Ovary (tissue), 9 donors: ENCODE measurements around the gene MKRN2. TPM values are rescaled to one million over a fixed set of nuclear protein-coding genes. Genes with fewer than 3 reads are reported as not detected.

Experiments used
- DNase-seq, 5 donors: peaks; one replicate each; pipeline ENCODE4 v3.0.0-alpha.2; 2019 to 2020
- H3K27ac ChIP-seq, 2 donors: fragments of 200-600 bp; one replicate each; pipeline versions ENCODE4 v1.5.1 to v1.8.0; 2019 to 2022
- H3K27me3 ChIP-seq: fragments of 200-600 bp; one replicate; pipeline ENCODE4 v1.8.0; 2022
- H3K36me3 ChIP-seq: fragments of 200-600 bp; sonication (generic); one replicate; pipeline ENCODE4 v1.5.1; 2019
- H3K4me1 ChIP-seq: one replicate; pipeline ENCODE4 v1.8.1; 2013; ENCODE audit warnings: mild to moderate bottlenecking, moderate library complexity; ENCODE audit not compliant: insufficient read depth
- H3K4me3 ChIP-seq: fragments of 200-600 bp; sonication (generic); one replicate; pipeline ENCODE4 v1.5.1; 2017
- H3K9me3 ChIP-seq, 2 donors: fragments of 200-600 bp in 1 of 2; sonication (generic) in 1 of 2; one replicate each; pipeline versions ENCODE4 v1.5.1 to v1.8.1; 2013 to 2019; ENCODE audit warnings: mild to moderate bottlenecking in 1 of 2, moderate library complexity in 1 of 2
- EP300 ChIP-seq: sonication (generic); formaldehyde crosslinking; IDR thresholded peaks from one replicate; pipeline ENCODE4 v1.6.1; 2017; ENCODE audit warnings: antibody characterized with exemption
- POLR2A ChIP-seq: fragments of 450-650 bp; IDR thresholded peaks from one replicate; pipeline ENCODE4 v1.6.1; 2017; ENCODE audit warnings: antibody characterized with exemption, mild to moderate bottlenecking, moderate library complexity
- WGBS, 3 donors: extraction: QIAGEN DNeasy Blood & Tissue Kit in 1 of 3; methylation state at CpG; one replicate each; pipeline versions ENCODE4 v1.1.5 to v1.1.7; 2013 to 2017; 5-methylcytosine and 5-hydroxymethylcytosine counted together
- intact Hi-C, 4 donors: fragments of 100-400 bp; cut with DNase I; formaldehyde crosslinking; loops; one replicate each; pipeline versions ENCODE4 v1.11.0 to v1.15.1; 2022 to 2023
- polyA plus RNA-seq, 2 donors: library from polyadenylated mRNA; stranded (reverse); fragments of 200-250 nt in 1 of 2; fragments of 350-450 nt in 1 of 2; fragmentation: Illumina TruSeq in 1 of 2; extraction: RNeasy Lipid Tissue Mini Kit (QIAGEN cat#74804) in 1 of 2; gene quantifications; one replicate each; pipeline ENCODE4 v1.2.3, GENCODE V29; 2013 to 2014
- total RNA-seq, 7 donors: library from RNA; depleted of rRNA in 2 of 7; stranded (reverse); fragments of >200 nt in 2 of 7; fragmentation: NEBNext Ultra II Directional in 3 of 7; extraction: Animal tissue kit (Norgen Biotek cat#: 25700) in 3 of 7; gene quantifications; one replicate each; pipeline versions ENCODE4 v1.1.0 to v1.2.4, GENCODE V29; 2016 to 2023
- TF ChIP-seq, protein P1 (sequence below), 3 donors: fragments of 450-650 bp in 2 of 3; fragments of 200-600 bp in 1 of 3; IDR thresholded peaks; one replicate each; pipeline versions ENCODE4 v1.5.1 to v1.8.0; 2016 to 2022; ENCODE audit warnings: antibody characterized with exemption in 3 of 3, mild to moderate bottlenecking in 1 of 3
- donor health status: DM: no; HTN: no; CAD: no; lungs with moderate emphysema.
- donor health status: DM: no; HTN: no; CAD: no.
- donor health status: Bipolar disorder and iron deficiency.
- donor health status: DM: yes; HTN: yes; CAD: no.
- donor health status: DM: no; HTN: no; CAD: no.
- donor health status: DM: yes; HTN: yes; CAD: no.

Gene MKRN2
- total and polyA plus RNA-seq, 9 donors = 23.8 to 42.3 (median 28.8) TPM

DNA sequence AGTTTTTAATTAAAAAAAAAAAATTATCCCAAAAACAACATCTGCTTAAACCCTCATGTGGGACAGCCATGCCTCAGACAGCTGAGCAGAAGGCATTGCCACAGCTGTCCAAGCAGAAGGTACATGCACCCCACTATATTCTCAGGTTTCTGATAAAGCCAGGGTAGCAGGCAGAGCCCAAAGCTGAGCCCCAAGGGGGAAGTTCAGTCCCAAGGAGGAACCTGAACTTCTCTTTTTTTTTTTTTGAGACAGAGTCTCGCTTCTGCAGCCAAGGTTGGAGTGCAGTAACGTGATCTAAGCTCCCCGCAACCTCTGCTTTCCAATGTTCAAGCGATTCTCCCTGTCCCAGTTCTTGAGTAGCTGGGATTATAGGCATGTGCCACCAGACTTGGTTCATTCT, 33.2 kb downstream of the MKRN2 start:
- TF ChIP-seq, protein P1, sequence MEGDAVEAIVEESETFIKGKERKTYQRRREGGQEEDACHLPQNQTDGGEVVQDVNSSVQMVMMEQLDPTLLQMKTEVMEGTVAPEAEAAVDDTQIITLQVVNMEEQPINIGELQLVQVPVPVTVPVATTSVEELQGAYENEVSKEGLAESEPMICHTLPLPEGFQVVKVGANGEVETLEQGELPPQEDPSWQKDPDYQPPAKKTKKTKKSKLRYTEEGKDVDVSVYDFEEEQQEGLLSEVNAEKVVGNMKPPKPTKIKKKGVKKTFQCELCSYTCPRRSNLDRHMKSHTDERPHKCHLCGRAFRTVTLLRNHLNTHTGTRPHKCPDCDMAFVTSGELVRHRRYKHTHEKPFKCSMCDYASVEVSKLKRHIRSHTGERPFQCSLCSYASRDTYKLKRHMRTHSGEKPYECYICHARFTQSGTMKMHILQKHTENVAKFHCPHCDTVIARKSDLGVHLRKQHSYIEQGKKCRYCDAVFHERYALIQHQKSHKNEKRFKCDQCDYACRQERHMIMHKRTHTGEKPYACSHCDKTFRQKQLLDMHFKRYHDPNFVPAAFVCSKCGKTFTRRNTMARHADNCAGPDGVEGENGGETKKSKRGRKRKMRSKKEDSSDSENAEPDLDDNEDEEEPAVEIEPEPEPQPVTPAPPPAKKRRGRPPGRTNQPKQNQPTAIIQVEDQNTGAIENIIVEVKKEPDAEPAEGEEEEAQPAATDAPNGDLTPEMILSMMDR (IDR thresholded peaks at IDR 0.05) = no peak
- TF ChIP-seq EP300 (no peak), POLR2A (no peak)
- no peaks in the 10 kb centered on the region for H3K27me3 ChIP-seq
- no peak for DNase-seq
- no peak overlapping the region for H3K27ac ChIP-seq
- H3K4me3 ChIP-seq = no peak overlapping the region
- no peaks in the 10 kb centered on the region for H3K4me1 ChIP-seq
- 91 to 97% (median 97%) methylated on average over 1 to 4 of the region's 4 CpGs for WGBS, 3 donors
- intact Hi-C loops = no loop called here
- no peaks in the 10 kb centered on the region for H3K9me3 ChIP-seq
- H3K36me3 ChIP-seq = no peaks in the 10 kb centered on the region

DNA sequence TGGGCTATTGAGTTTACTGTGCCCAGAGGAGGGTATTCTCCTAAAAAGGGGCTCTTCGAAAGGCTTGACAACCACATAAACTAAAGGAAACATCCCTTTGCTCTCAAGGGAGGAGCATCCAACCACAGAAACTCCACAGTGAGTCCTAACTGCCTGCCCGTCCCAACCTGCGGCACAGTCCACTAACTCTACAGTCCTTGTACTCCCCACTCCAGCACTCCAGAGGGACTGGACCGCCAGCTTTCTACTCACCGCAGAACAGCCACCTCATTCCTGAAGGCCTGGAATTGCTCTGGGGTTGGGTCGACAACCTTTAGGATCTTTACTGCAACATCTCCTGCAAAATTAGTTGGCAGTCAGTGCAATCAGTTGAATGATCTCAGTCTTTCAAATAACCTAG, 34.6 kb downstream of the MKRN2 start:
- peak overlapping the region in 1 of 2 donors; percentile 24 for H3K27ac ChIP-seq
- H3K9me3 ChIP-seq = no peaks in the 10 kb centered on the region
- intact Hi-C loops = no loop called here
- H3K36me3 ChIP-seq = no peaks in the 10 kb centered on the region
- H3K27me3 ChIP-seq = no peaks in the 10 kb centered on the region
- no peak for DNase-seq
- no peak overlapping the region for H3K4me3 ChIP-seq
- no peaks in the 10 kb centered on the region for H3K4me1 ChIP-seq
- no peak for TF ChIP-seq POLR2A
- TF ChIP-seq, protein P1 (IDR thresholded peaks at IDR 0.05) = no peak
- 94 to 97% (median 96%) methylated on average over 6 of the region's 6 CpGs for WGBS, 3 donors

DNA sequence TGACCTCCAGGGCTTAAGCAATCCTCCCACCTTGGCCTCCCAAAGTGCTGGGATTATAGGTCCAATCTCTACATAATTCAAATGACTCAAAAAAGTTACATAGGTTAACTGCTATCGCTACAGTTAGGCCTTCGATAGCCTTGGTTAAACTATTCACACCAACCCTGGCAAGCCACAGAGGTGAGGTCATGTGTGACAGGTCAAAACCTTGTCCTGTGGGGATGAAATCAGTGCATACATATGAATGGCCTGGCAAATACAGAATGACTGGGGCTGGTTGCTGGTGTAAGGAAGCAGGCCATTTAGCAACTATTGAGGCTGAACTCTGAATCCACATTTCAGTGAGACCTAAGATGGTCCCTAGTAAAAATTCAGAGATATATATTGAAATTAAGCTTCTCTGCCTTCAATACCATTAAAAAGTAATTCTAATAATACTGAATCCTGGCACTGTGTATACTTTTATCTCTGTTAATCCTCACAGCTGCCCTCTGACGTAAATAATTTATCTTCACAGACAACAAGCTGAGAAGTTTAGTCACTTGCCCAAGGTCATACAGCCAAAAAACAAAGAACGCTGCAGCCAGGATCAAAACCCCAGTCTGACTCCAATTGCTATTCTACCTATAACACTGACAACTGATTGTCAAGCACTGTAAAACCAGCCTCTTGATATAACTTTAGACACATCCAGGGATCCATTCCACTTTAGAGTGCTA, 35.3 kb downstream of the MKRN2 start:
- Histone ChIP-seq H3K4me1 (no peaks in the 10 kb centered on the region), H3K9me3 (no peaks in the 10 kb centered on the region), H3K36me3 (no peaks in the 10 kb centered on the region), H3K27me3 (no peaks in the 10 kb centered on the region), H3K27ac (peak overlapping the region in 1 of 2 donors; percentile 24), H3K4me3 (no peak overlapping the region)
- 56 to 66% (median 62%) methylated on average over 4 of the region's 4 CpGs for WGBS, 3 donors
- intact Hi-C loops = no loop called here
- DNase-seq = no peak
- TF ChIP-seq, protein P1 (IDR thresholded peaks at IDR 0.05) = no peak
- TF ChIP-seq EP300 (no peak), POLR2A (no peak)

DNA sequence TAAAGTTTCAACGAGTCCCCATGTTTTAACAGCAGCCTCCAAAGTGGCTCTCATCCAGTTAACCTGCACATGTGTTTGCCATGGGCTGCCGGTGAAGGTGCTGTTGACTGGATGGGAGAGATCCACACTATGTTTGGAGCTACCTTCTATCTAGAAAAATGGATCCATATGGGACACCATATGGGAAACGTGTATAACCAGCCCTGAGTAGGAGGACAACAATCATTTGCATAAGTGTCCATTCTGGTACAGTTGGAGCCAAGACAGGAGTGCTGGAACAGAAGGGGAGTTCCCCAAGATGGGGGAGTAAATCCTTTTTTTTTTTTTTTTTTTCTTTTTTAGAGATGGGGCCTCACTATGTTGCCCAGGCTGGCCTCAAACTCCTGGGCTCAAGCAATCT, 36.6 kb downstream of the MKRN2 start:
- Histone ChIP-seq H3K27ac (peak overlapping the region in 1 of 2 donors; percentile 24), H3K36me3 (no peaks in the 10 kb centered on the region), H3K9me3 (no peaks in the 10 kb centered on the region), H3K4me3 (no peak overlapping the region), H3K27me3 (no peaks in the 10 kb centered on the region), H3K4me1 (no peaks in the 10 kb centered on the region)
- intact Hi-C loops = no loop called here
- WGBS, 3 donors = 79 to 83% (median 79%) methylated on average over 3 of the region's 3 CpGs
- DNase-seq = no peak
- TF ChIP-seq, protein P1 (IDR thresholded peaks at IDR 0.05) = no peak
- no peak for TF ChIP-seq POLR2A
- TF ChIP-seq EP300 = no peak
